ENCODE measurements around the gene ACTRT1.

DNA sequence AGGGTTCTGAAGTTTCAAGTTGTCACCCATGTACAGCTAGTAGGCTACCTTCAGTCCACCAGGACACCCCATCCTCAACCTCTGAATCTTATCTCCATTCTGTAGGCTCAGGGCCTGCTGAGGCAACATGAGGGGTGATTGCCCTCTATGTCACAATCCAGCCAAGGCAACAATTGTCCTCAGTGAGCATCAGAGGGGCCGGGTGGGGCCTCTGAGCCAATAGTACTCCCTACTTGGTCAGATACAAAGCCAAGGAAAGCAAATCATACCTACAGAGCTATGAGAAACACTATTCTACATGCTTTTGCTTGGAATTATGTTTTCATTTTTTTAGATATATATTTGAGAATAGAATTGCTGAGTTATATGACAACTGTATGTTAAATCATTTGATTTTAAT, at the start of gene ACTRT1:
- no peak for TF ChIP-seq POLR2A (IDR thresholded peaks at IDR 0.05; ENCODE audit: low read depth, low read length)
- TF ChIP-seq, protein P1, sequence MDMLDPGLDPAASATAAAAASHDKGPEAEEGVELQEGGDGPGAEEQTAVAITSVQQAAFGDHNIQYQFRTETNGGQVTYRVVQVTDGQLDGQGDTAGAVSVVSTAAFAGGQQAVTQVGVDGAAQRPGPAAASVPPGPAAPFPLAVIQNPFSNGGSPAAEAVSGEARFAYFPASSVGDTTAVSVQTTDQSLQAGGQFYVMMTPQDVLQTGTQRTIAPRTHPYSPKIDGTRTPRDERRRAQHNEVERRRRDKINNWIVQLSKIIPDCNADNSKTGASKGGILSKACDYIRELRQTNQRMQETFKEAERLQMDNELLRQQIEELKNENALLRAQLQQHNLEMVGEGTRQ (IDR thresholded peaks at IDR 0.05; ENCODE audit: borderline replicate concordance, low read depth, low read length) = no peak
- no peak for TF ChIP-seq EZH2 (IDR thresholded peaks at IDR 0.05; ENCODE audit: borderline replicate concordance, control insufficient read depth, low read depth, low read length)
- TF ChIP-seq, protein P2, sequence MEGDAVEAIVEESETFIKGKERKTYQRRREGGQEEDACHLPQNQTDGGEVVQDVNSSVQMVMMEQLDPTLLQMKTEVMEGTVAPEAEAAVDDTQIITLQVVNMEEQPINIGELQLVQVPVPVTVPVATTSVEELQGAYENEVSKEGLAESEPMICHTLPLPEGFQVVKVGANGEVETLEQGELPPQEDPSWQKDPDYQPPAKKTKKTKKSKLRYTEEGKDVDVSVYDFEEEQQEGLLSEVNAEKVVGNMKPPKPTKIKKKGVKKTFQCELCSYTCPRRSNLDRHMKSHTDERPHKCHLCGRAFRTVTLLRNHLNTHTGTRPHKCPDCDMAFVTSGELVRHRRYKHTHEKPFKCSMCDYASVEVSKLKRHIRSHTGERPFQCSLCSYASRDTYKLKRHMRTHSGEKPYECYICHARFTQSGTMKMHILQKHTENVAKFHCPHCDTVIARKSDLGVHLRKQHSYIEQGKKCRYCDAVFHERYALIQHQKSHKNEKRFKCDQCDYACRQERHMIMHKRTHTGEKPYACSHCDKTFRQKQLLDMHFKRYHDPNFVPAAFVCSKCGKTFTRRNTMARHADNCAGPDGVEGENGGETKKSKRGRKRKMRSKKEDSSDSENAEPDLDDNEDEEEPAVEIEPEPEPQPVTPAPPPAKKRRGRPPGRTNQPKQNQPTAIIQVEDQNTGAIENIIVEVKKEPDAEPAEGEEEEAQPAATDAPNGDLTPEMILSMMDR (IDR thresholded peaks at IDR 0.05 in 2 of 3, conservative IDR thresholded peaks at IDR 0.05 in 1 of 3; ENCODE audit: control insufficient read depth in 2 of 3, extremely low read depth in 1 of 3, insufficient read depth in 1 of 3, low read depth in 3 of 3, low read length in 3 of 3) = no peak
- TF ChIP-seq TAF1 (IDR thresholded peaks at IDR 0.05; ENCODE audit: borderline replicate concordance, low read depth, low read length) = no peak
- TF ChIP-seq ZSCAN29 (IDR thresholded peaks at IDR 0.05) = no peak
- TF ChIP-seq, protein P3, sequence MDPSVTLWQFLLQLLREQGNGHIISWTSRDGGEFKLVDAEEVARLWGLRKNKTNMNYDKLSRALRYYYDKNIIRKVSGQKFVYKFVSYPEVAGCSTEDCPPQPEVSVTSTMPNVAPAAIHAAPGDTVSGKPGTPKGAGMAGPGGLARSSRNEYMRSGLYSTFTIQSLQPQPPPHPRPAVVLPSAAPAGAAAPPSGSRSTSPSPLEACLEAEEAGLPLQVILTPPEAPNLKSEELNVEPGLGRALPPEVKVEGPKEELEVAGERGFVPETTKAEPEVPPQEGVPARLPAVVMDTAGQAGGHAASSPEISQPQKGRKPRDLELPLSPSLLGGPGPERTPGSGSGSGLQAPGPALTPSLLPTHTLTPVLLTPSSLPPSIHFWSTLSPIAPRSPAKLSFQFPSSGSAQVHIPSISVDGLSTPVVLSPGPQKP (IDR thresholded peaks at IDR 0.05; ENCODE audit: low read depth, low read length) = no peak
- TF ChIP-seq SMAD5 (IDR thresholded peaks at IDR 0.05; ENCODE audit: low read depth) = no peak
- TF ChIP-seq NR2C2 (IDR thresholded peaks at IDR 0.05; ENCODE audit: borderline replicate concordance, control insufficient read depth, insufficient read length, low read depth) = no peak
- TF ChIP-seq SIN3A (IDR thresholded peaks at IDR 0.05; ENCODE audit: low read depth, low read length) = no peak
- no peak for TF ChIP-seq RAD21 (IDR thresholded peaks at IDR 0.05; ENCODE audit: insufficient read depth, low read depth, low read length)
- TF ChIP-seq, protein P4, sequence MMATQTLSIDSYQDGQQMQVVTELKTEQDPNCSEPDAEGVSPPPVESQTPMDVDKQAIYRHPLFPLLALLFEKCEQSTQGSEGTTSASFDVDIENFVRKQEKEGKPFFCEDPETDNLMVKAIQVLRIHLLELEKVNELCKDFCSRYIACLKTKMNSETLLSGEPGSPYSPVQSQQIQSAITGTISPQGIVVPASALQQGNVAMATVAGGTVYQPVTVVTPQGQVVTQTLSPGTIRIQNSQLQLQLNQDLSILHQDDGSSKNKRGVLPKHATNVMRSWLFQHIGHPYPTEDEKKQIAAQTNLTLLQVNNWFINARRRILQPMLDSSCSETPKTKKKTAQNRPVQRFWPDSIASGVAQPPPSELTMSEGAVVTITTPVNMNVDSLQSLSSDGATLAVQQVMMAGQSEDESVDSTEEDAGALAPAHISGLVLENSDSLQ (IDR thresholded peaks at IDR 0.05) = no peak
- no peak for TF ChIP-seq ATF7 (IDR thresholded peaks at IDR 0.05; ENCODE audit: low read depth)

Measured in GM12878 (cell line).